ENCODE results near the gene CRIP2.

CRIP2 gene

GRCh38 chr14:105500726-105501101 lies 26.1 kb downstream of the CRIP2 start:
- DNase-seq = no peak

GRCh38 chr14:105501504-105502291 lies 27.1 kb downstream of the CRIP2 start:
- no peak for DNase-seq

GRCh38 chr14:105502446-105503295 lies 28.1 kb downstream of the CRIP2 start:
- DNase-seq = no peak

DNA sequence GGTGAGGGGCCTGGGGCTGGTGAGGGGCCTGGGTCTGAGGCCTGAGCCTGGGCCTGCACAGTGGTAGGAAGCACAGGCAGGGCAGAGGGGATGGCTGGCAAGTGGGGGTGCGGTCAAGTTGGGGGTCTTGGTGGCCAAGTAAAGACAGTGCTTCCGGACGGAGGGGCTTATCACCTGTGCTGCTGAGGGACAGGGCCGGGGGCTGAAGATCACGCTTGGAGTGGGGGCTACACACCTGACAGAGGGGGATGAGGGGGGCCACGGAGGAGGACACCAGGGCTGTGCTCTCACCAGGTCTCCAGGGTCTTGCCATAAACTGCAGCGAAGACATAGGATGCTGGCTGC lies 28.6 kb downstream of the CRIP2 start:
- DNase-seq = no peak

GRCh38 chr14:105503935-105504692 lies 29.5 kb downstream of the CRIP2 start:
- no peak for DNase-seq

DNA sequence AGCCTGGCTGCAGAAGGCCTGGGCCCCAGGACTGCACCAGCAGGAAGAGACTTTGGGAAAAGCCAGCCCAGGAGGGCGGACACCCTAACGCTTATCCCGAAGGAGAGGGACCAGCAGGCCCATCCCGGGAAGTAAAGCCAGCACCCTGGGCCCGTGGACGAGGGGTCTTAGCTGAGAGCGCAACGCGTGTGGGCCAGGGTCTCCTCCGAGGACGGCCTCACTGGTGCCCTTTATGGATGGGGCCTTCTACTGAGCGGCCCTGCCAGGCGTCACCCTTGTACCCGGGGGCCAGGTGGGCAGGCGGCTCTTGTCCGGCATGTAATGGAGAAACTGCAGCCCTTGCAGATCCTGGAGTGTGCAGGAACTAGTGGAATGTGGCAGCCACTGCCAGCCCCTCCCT lies 30.5 kb downstream of the CRIP2 start:
- DNase-seq = no peak

DNA sequence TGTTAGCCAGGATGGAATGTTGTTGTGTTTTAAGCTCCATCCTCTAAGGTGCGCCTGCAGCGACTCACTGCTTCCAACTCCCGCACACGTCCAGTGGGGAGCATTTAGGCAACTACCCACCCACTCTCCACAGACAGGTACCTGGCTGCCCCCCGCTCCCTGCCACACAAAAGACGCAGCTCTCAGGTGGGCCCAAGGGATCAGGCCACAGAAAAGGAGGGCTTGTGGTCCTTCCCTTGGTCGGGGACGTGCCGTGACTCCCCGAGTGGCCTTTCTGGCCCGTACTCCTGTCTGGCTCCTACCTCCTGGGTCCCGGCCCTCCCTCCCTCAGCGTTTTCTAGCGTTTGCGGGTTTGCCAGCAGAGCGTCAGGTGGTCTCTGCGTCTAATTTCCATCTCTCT lies 32.6 kb downstream of the CRIP2 start:
- DNase-seq = no peak

GRCh38 chr14:105508069-105508468 lies 33.4 kb downstream of the CRIP2 start:
- DNase-seq = no peak

- DNase-seq = no peak
Observed at GRCh38 chr14:105508601-105509000, 34.0 kb downstream of the CRIP2 start.

GRCh38 chr14:105517096-105517495 lies 42.5 kb downstream of the CRIP2 start:
- DNase-seq = no peak

DNA sequence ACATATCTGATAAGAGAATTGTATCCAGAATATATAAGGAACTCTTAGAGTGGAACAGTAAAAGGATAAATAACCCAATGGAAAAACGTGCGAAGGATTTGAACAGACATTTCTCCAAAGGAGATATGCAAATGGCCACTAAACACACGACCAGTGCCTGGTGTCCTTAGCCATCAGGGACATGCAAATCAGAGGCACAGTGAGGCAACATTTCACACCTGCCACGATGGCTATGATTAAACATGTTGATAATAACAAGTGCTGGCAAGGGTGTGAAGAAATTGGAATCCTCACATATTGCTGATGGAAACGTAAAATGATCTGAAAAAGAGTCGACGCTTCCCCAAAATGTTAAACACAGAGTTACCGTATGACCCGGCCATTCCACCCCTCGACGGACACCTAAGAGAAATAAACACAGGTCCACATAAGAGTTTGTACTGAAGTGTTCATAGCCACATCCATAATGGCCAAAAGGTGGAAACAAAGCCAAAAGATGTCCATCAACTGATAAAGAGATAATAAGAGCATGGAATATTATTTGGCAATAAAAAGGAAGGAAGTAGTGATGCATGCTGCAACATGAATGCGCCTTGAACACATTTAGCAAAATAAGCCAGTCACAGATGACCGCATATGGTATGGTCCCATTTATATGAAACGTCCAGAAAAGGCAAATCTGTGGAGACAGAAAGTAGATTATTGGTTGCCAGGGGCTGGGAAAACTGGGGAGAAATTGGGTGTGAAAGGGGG lies 45.5 kb downstream of the CRIP2 start:
- DNase-seq = no peak

GRCh38 chr14:105525326-105525725 lies 50.7 kb downstream of the CRIP2 start:
- DNase-seq = no peak

- peak; percentile 37 to 45 for DNase-seq
Observed at GRCh38 chr14:105525861-105526775, 51.5 kb downstream of the CRIP2 start, which contains the start of gene TMEM121. TMEM121 (plus strand) TSS chr14:105526583; CDS start chr14:105528835, 2,252 bp downstream.

GRCh38 chr14:105526776-105527380 lies 52.3 kb downstream of the CRIP2 start:
- no peak for DNase-seq

DNA sequence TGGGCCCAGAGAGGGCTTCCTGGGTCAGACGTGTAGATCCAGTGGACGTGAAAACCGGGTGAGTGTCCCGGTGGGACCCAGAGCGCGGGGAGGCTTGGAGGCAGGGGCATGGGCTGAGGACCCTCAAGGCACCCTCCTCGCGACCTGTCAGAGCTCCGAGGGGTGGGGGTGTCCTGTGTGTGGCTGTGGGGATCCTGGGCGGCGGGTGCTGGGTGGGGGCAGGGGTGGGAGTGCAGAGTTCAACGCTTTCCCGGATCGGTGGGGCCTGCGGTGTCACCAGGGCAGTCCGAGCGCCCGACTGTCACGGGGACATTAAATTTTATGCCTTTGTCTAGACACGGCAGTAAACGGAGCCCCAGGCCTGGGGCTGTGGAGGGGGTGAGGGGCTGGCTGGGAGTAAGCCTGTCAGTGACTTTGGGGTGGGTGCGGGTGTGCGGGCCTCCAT lies 52.8 kb downstream of the CRIP2 start:
- DNase-seq = no peak

GRCh38 chr14:105527826-105528585 lies 53.4 kb downstream of the CRIP2 start:
- DNase-seq = peak; percentile 84 to 85

DNA sequence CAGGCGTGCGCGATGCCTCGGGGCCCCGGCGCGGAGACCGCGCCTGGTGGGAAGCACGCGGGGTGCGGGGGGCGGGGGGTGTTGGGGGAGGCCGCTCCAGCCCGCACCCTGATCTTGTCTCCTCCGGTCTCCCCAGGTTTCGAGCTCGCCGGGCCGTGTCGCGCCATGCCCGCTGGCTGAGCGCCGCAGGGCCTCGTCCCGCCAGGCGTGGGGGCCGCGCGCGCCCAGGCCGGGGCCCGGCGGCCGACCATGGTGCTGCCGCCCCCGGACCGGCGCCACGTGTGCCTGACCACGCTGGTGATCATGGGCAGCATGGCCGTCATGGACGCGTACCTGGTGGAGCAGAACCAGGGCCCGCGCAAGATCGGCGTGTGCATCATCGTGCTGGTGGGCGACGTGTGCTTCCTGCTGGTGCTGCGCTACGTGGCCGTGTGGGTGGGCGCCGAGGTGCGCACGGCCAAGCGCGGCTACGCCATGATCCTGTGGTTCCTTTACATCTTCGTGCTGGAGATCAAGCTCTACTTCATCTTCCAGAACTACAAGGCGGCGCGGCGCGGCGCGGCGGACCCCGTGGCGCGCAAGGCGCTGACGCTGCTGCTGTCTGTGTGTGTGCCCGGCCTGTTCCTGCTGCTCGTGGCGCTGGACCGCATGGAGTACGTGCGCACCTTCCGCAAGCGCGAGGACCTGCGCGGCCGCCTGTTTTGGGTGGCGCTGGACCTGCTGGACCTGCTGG lies 54.1 kb downstream of the CRIP2 start:
- DNase-seq = peak; percentile 55 to 62

- no peak for DNase-seq
Observed at GRCh38 chr14:105529319-105529568, 54.6 kb downstream of the CRIP2 start.
